GM18867 (cell line): ENCODE data around the gene RER1.
"Not testable (repeated sequence)": the region's sequence is repeated elsewhere in the genome, so short reads cannot be mapped to it uniquely, and the experiment has no call there.

Source experiments
- ATAC-seq: cut with Tn5 transposase; IDR thresholded peaks from one replicate; pipeline ENCODE4 v1.9.1; 2021; ENCODE audit warnings: mild to moderate bottlenecking, moderate library complexity; ENCODE audit not compliant: unreplicated experiment

RER1 gene

DNA sequence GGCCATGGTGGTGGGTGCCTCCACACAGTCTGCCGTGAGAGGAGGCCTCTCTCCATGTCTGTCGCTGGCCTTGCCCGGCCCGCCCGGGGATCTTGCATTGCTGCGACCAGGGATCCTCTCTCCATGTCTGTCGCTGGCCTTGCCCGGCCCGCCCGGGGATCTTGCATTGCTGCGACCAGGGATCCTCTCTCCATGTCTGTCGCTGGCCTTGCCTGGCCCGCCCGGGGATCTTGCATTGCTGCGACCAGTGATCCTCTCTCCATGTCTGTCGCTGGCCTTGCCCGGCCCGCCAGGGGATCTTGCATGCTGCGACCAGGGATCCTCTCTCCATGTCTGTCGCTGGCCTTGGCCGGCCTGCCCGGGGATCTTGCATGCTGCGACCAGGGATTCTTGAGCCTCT, 48.7 kb downstream of the RER1 start:
- ATAC-seq = not testable (repeated sequence)

DNA sequence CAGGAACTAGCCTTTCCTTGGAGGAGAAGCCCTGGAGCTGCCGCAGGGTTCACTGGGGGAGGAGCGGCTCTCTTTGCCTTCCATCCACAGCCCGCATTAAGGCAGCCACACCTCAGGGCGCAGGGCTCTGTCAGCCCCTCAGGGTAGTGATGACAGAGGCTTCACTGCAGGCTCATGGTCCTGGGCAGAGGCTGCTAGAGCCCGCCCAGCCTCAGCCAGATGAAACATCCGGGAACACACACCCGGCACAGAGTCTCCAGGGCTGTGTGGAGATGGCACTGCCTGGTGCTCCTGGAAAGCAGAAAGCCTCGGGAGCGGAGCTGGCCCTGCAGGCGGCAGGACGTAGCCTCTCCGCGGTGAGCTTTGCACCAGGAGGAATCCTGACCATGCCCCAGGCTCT, 50.1 kb downstream of the RER1 start:
- ATAC-seq = no peak

- no peak for ATAC-seq
Measured at GRCh38 chr1:2442661-2443060, 51.0 kb downstream of the RER1 start.

DNA sequence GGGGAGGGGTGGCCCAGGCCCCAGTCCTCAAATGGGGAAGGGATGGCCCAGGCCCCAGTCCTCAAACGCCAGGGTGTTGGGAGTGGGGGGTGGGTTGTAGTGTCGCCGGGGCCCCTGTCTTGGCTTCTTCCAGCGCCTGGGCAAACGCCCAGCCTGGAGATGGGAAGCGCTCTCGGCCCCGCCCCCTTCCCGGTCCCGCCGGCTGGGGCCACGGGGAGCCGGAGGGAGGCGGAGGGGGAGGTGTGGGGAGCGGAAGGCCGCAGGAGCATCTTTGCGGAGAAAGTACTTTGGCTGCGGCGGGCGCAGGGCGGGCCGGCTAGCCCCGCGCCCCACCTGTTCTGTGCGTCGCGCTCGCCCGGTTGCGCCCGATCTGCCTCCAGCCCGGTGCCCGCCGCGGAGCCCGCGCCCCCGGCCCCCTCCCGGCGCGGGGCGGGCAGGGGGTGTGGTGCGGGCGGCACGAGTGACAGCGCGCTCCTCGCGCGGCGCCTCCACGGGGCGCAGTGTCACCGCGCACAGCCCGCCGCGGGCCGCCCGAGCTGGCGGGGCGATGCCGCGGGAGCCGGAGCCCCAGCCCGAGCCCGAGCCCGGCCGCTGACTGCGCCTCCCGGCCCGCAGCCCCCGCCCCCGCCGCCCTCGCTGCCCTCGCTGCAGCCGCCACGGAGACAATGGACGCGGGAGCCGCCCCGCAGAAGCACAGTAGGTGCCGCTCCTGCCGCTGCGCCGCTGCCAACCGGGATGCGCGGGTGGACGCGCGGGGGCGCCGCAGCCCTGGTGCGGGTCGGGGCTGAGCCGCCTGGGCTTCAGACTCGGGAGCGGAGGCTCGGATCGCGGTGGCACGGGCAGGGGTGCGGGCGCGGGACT, 51.9 kb downstream of the RER1 start:
- no peak for ATAC-seq

DNA sequence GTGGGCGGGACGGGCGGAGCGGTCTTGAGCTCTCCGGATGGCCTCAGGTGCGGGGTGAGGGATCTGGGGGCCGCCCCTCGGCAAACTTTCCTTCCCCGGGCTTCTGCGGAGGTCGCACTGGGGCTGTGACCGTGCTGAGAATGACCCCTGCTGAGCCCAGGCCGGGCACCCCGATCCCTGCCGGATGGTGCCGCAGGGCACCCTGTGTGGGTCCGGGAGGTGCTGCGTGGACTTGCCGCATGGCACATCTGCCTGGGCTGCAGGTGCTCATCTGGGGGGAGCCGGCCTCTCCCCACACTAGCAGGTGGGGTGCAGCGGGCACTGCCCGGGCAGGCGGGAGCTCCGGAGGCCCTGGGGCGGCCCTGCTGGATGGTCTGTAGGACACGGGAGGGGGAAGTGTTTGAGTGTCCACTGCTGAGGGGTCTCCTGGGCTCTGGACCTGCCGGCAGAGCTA, 52.5 kb downstream of the RER1 start:
- no peak for ATAC-seq

DNA sequence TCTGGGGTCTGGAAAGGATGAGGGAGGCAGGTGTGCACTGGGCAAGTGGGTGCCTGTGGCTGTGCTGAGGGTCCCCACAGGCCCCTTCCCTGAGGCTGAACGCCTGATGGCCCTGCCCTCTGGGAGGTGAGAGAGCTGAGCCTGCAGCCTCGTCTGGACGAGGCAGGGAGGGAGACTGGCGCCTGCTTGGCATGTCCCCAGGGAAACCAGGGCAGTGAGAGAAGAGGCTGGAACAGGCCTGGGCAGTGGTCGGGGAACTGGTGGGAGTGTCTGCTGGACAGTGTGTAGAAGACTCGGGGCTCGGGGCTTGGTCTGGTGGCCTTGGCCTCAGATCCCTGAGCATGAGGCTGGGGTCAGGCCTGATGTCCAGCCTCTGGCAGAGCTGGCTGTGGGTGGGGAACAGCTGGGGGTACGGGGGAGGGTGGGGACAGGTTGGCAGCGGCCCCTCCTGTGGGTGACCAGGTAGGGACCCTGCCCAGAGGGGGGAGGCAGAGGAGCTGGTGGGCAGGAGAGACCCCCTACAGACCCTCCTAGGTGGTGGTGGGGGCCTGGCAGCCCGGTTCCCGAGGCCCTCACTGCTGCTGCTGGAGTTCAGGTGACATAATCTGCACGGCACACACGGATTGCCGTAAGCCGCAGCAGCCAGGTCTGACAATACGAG, 53.7 kb downstream of the RER1 start:
- ATAC-seq = no peak

DNA sequence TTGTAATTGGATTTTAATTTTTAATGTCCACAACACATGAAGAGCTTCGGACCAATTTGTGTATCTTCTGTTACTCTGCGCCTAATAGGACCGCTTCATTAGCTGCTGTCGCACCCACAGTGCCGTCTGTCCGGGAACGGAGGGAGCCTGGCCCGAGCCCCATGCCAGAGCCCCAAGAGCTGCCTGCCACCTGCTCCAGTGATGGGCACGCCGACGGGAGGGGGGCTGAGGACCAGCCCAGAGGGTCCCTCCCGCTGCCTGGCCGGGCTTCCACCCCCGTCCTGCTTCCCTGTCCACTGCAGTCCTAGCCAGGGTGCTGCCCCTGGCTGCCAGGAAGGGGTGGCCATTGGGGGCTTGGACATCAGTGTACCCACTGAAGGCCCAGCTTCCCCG, 54.2 kb downstream of the RER1 start:
- ATAC-seq = no peak

GRCh38 chr1:2446394-2446793, 54.8 kb downstream of the RER1 start:
- no peak for ATAC-seq

DNA sequence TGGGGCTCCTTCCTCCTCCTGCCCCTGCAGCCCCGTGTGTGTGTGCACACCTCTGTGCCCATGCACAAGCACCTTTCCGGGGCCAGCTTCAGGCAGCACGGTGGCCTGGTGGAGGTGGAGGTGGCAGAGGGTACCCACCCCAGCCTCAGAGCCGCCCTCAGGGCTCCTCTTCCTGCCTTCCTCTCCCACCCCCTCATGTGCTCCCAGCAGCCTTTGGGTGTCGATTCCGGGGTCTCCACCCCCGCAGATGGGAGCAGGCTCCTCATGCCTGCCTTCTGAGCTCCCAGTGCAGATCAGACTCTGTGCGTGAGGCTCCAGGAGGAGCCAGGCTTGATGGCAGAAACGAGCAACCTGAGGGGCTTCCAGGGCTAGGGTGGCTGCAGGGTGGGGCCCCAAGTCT, 55.2 kb downstream of the RER1 start:
- ATAC-seq = no peak

DNA sequence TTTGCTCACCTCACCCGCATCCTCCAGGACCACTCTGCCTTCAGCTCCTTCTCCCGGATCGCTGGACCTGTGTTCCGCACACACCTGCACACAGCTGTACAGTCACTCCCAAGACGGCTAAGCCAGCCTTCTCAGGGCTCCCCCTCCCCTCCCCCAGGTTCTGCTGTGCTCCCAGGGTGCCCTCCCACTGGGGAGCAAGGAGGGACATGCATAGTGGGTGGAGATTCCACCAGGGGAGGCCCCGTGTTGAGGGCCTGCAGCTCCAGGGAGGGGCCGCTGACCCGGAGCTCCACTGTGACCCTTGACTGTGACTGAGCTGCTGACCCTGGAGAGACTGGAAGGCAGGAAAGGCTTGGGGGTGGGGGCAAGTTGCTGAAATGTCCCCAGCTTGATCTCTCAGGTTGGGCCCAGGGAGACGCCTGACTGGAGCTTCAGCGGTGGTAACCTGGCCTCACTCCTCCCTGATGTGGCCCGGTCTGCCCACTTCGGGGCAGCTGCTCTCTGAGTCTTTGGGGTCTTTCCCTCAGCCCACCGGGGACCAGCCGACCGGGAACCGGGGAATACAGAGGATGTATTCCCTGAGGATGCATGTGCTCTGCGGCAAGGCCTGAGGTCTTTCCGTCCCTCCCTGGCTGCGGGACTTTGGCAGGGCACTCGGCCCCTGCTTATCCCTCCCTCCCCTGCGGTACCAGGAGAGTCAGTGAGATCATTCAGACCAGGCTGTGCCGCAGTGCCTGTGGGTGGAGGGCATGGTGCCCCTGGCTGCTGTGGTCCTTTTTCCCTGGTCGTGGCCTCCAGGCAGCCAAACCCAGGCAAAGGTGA, 55.8 kb downstream of the RER1 start:
- ATAC-seq = no peak

GRCh38 chr1:2448098-2448445, 56.4 kb downstream of the RER1 start:
- no peak for ATAC-seq

DNA sequence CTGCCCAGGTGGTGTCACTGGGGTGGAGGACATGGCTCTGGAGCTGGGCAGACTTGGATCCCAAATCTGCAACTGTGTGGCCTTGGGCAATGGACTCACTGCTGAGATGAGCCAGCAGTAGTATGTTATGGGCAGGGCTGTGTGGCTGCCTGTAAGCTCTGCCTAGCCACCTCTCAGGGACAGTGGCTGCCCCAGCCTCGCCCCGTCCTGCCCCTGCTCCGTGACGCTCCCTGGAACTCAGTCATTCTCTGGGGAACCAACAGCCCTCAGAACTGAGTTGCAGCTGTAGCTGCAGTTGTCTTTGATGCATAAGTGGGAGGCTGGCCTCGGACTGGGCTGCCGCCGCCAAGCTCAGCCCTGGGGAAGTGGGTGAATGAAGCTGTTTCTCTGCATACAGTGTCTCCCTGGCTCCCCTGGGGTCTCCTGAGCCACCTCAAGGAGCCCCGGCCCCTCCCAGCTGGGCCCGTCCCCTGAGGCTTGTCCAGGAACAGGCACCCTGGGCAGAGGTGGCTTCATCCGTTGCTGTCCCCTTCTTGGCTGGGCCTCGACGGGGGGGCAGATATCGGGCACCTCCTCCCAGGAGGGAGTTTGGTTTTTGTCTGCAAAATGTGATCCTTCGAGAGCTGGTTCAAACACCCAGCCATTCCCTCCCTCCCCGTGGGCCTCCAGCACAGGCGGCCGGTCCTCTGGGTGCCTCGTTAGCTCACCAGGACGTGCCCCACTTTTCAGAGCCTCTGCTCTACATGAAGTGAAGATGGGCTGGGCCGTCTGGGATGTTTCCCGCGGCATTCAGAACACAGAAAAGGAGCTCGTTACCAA, 58.2 kb downstream of the RER1 start:
- ATAC-seq = no peak

DNA sequence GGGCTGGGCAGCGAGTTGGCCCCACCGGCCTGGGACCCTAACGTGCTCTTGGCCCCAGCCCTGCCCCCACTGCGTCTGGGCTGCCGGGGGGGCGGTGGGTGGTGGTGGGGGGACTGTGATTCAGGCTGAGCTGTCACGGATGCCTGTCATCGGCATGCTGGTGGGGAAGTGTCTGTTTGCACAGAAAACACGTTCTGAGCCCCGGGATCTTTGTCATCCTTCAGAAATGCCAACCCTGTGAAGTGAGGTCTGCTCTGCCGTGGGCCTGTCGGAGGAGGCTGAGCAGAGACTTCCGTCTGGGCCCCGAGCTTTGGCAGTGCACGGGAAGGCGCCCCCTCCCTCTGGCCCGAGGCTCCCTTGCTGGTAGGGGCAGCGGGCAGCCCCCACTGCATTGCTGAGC, 60.1 kb downstream of the RER1 start:
- ATAC-seq = no peak

GRCh38 chr1:2452201-2452931, 60.7 kb downstream of the RER1 start:
- no peak for ATAC-seq

- no peak for ATAC-seq
Measured at GRCh38 chr1:2452932-2453315, 61.3 kb downstream of the RER1 start.

DNA sequence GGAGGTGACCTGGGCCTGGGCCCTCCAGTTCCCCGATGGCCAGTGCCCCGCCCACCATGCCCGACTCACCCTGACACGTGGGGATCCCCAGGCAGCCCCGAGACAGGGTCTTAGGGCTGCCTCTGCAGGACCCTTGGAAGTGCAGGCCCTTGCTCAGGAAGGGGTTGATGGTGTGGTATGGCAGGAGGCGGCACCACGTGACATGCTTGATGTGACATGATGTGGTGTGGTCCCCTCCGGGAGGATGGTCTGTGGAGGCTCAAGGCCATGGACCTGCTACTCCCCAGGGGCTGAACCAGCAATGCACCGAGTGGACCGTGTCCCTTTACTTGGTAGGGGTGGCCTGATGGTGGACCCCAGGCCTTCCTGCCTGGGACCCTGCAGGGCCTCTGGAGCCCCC, 62.6 kb downstream of the RER1 start:
- no peak for ATAC-seq
